HL-60/S4 (cell line): ENCODE results near the gene RACK1.
"Not testable (repeated sequence)": the region's sequence is repeated elsewhere in the genome, so short reads cannot be mapped to it uniquely, and the experiment has no call there.

Experiments
- in situ Hi-C: fragments of 300-500 bp; cut with MboI; formaldehyde crosslinking; loops from 2 replicates; pipeline ENCODE4 v1.14.3; 2022; ENCODE audit warnings: low sequenced_read_pairs

RACK1 gene

GRCh38 chr5:181243564-181244343 is at the start of gene RACK1:
RACK1 (minus strand) TSS chr5:181243906; CDS start chr5:181243800, 106 bp downstream.
- in situ Hi-C loops = no loop called here

GRCh38 chr5:181287331-181287730 is 43.6 kb upstream of the RACK1 start:
- in situ Hi-C loops = not testable (repeated sequence)

GRCh38 chr5:181285962-181286705 is 42.4 kb upstream of the RACK1 start:
- in situ Hi-C loops = not testable (repeated sequence)

GRCh38 chr5:181283841-181284755 is 40.4 kb upstream of the RACK1 start:
- in situ Hi-C loops = not testable (repeated sequence)

GRCh38 chr5:181283347-181283746 is 39.6 kb upstream of the RACK1 start:
- in situ Hi-C loops = no loop called here

- in situ Hi-C loops = no loop called here
These were observed 39.2 kb upstream of the RACK1 start for GRCh38 chr5:181282874-181283273.

GRCh38 chr5:181282415-181282814 is 38.7 kb upstream of the RACK1 start:
- in situ Hi-C loops = not testable (repeated sequence)

- in situ Hi-C loops = no loop called here
These were observed 38.2 kb upstream of the RACK1 start for GRCh38 chr5:181281984-181282316.

GRCh38 chr5:181281077-181281983 is 37.6 kb upstream of the RACK1 start:
- in situ Hi-C loops = no loop called here

- in situ Hi-C loops = no loop called here
These were observed 36.6 kb upstream of the RACK1 start for GRCh38 chr5:181280251-181280762.

- in situ Hi-C loops = not testable (repeated sequence)
These were observed 29.7 kb upstream of the RACK1 start for GRCh38 chr5:181273433-181273744.

- in situ Hi-C loops = no loop called here
These were observed 27.4 kb upstream of the RACK1 start for GRCh38 chr5:181271081-181271480.

GRCh38 chr5:181267907-181268306 is 24.2 kb upstream of the RACK1 start:
- in situ Hi-C loops = not testable (repeated sequence)

- in situ Hi-C loops = not testable (repeated sequence)
These were observed 23.7 kb upstream of the RACK1 start for GRCh38 chr5:181267291-181267904.

GRCh38 chr5:181265092-181265671 is 21.5 kb upstream of the RACK1 start:
- in situ Hi-C loops = no loop called here

GRCh38 chr5:181263633-181264032 is 19.9 kb upstream of the RACK1 start:
- in situ Hi-C loops = no loop called here

- in situ Hi-C loops = no loop called here
These were observed 17.8 kb upstream of the RACK1 start for GRCh38 chr5:181261320-181262049.

- in situ Hi-C loops = no loop called here
These were observed 17.1 kb upstream of the RACK1 start, which contains the start of gene TRIM52 for GRCh38 chr5:181260720-181261319. TRIM52 (minus strand) TSS chr5:181261143; CDS start chr5:181260813, 330 bp downstream.
